GM19043 (cell line): ENCODE data around the gene DNAJC13.

Experiments
- ATAC-seq: cut with Tn5 transposase; IDR thresholded peaks from one replicate; pipeline ENCODE4 v1.9.1; 2021; ENCODE audit warnings: low read depth; ENCODE audit not compliant: unreplicated experiment

DNAJC13 gene

DNA sequence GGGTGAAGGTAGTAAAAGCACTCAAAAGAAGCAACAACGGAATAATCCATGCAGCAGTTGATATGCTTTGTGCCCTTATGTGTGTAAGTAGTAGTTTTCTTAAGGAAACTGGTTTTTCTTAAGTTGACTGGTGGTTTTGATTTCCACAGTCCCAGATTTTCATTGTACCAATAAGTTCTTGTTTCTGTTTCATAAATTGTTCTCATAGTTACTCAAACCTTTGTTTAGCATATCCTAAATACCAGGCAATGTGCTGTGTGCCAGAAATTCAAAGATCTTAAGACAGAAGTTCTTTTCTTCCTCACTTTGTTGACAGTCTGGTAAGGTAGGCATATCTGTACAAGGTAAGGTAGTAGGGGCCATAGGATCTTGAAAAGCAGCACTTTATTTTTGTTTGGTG lies 40.0 kb downstream of the DNAJC13 start:
- no peak for ATAC-seq

GRCh38 chr3:132459551-132459950 lies 42.2 kb downstream of the DNAJC13 start:
- ATAC-seq: no peak

GRCh38 chr3:132461544-132461943 lies 44.2 kb downstream of the DNAJC13 start:
- no peak for ATAC-seq

GRCh38 chr3:132464066-132464465 lies 46.8 kb downstream of the DNAJC13 start:
- ATAC-seq: no peak

DNA sequence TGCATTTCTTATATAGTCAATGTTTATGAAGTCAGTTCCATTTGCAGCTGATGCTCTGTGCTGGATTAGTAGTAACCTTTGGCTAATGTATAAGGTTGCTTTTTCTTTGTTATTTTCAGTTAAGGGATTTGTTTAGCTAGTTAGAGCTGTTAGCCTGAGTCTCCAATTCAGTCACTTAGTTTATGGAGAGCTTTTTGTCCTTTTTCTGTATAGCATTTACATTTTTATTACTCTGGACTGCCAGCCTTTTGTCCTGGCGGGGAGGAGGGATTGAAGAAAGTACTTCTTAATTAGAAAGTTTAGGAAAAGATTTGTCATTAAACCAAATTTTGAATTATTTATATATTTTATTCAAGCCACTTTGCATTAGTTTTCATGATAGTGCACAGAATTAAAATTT lies 52.0 kb downstream of the DNAJC13 start:
- ATAC-seq: no peak

- no peak for ATAC-seq
Observed at GRCh38 chr3:132486099-132486498, 68.8 kb downstream of the DNAJC13 start.

DNA sequence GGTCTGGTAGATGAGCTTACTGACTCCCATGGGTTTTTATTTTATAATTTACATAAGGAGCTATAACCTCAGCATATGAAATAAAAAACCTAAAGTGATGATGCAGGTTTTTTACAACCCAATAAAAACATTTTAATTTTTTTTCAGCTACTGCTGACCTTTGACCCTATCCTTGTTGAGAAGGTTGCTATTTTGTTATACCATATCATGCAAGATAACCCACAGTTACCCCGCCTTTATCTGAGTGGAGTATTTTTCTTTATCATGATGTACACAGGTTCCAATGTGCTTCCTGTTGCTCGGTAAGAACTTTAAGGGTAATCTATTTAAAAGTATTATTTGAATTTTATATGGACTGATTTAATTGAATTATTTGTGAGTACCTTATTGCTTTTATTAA lies 70.8 kb downstream of the DNAJC13 start:
- no peak for ATAC-seq

DNA sequence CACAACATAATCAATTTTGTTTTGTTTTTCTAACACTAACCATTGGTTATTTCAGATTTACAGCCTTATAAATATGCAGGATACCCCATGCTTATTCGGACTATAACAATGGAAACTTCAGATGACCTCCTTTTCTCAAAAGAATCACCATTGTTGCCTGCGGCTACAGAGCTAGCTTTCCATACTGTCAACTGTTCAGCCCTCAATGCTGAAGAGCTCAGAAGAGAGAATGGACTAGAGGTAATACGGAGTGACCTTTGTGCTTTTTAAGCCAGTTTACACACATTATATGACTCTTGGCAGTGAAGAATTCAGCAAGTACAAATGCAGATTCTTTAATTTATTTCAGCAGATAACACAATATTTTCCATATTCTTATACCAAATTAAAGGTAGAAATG lies 81.8 kb downstream of the DNAJC13 start:
- ATAC-seq: no peak

GRCh38 chr3:132503559-132503958 lies 86.3 kb downstream of the DNAJC13 start:
- ATAC-seq: no peak

DNA sequence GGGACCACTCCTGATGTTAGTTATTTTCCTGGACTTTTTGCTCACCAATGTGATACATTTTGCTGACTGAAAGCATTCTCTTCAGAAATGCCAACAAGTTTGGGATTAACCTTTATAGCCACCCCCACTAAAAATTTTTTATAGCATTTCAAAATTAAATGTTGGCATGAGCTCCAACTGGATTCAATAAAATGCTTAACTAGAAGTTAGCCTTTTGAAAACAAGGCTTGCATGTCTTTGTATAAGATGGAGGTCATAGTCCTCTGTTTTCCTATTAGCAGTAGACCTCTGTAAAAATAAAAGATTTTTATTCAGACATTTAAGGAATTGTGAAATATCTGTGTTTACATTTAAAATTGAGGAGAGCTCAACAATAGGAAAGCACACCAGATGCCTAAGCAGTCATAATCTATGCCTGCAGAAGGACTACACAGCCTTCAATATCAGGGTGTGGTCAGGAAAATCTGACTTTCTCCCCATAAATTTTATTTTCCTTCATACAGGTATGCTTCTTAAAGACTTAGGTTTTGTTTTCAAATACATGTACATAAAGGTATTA lies 87.2 kb downstream of the DNAJC13 start:
- no peak for ATAC-seq

DNA sequence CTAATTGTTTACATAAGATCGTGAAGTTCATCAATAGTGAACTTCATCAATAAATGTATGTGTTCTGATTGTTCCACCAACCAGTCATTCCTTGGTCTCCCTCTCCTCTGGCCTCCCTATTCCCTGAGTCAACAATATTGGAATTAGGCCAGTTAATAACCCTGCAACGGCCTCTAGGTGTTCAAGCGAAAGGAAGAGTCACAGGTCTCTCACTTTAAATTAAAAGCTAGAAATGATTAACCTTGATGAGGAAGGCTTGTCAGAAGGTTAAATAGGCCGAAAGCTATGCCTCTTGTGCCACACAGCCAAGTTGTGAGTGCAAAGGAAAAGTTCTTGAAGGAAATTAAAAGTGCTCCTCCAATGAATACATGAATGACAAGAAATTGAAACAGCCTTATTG lies 90.4 kb downstream of the DNAJC13 start:
- no peak for ATAC-seq

DNA sequence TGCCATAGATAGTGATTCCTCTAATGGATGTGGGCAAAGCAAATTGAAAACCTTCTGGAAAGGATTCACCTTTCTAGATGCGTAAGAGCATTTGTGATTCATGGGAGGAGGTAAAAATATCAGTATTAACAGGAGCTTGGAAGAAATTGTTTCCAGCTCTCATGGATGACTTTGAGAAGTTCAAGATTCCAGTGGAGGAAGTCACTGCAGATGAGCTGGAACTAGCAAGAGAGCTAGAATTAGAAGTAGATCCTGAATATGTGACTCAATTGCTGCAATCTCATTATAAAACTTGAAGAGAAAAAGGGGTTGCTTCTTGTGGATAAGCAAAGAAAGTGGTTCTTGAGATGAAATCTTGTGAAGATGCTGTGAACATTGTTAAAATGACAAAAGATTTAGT lies 91.8 kb downstream of the DNAJC13 start:
- no peak for ATAC-seq

GRCh38 chr3:132509506-132509905 lies 92.2 kb downstream of the DNAJC13 start:
- ATAC-seq: no peak

GRCh38 chr3:132513057-132513456 lies 95.8 kb downstream of the DNAJC13 start:
- no peak for ATAC-seq

DNA sequence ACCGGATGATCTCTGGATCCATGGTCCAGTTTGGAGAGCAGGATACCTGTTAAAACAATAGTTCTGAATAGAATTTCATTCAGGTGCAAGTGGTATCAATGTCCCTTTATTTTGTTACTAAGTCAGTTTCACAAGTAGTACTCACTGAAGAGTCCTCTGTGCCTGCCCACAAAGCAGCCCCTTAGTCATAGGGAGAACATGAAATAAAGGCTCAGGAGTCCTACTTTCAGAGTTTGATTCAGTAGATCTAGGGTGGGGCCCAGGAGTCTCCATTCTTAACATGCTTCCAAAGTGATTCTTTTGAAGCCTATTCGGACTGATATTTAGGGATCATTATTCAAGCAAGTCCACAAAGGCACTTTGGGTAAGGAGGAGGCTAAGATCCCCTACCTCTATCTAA lies 100.0 kb downstream of the DNAJC13 start:
- ATAC-seq: no peak

GRCh38 chr3:132519914-132520313 lies 102.6 kb downstream of the DNAJC13 start:
- ATAC-seq: no peak

DNA sequence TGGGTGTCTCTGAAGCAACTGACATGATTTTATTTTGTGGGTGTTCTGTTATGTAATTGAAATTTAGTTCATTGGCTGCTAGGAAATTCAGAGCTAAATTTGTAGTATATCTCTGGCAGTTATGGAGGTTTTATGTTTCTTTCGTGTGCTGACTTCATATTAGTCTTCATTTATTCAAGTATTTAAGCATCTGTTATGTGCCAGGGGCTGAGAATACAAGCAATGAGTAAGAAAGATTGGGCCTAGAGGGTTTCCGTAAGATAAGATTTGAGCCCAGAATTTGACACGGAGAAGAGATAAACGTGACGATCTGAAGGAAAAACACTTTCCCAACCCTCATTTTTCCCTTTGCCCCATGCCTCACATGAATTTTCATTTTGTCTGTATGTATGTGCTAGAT lies 104.6 kb downstream of the DNAJC13 start:
- no peak for ATAC-seq

DNA sequence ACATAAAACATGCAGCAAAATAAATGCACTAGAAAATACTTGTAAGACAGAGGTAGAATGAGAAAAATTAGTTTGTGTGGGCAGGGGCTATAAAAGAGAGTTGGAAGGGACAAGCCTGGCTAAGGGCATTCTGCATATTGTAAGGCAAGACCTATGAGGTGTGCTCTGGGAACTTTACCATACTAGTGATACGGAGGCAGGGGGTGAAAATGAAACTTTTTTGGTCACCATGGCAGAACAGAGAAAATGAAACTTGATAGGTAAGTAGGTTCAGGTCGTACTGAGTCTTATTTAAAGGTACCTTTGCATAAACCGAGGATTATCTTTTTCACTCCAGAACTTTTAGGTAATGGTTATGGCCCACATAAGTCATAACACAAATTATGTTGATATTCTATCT lies 105.1 kb downstream of the DNAJC13 start:
- no peak for ATAC-seq

GRCh38 chr3:132530624-132531023 lies 113.3 kb downstream of the DNAJC13 start:
- no peak for ATAC-seq

DNA sequence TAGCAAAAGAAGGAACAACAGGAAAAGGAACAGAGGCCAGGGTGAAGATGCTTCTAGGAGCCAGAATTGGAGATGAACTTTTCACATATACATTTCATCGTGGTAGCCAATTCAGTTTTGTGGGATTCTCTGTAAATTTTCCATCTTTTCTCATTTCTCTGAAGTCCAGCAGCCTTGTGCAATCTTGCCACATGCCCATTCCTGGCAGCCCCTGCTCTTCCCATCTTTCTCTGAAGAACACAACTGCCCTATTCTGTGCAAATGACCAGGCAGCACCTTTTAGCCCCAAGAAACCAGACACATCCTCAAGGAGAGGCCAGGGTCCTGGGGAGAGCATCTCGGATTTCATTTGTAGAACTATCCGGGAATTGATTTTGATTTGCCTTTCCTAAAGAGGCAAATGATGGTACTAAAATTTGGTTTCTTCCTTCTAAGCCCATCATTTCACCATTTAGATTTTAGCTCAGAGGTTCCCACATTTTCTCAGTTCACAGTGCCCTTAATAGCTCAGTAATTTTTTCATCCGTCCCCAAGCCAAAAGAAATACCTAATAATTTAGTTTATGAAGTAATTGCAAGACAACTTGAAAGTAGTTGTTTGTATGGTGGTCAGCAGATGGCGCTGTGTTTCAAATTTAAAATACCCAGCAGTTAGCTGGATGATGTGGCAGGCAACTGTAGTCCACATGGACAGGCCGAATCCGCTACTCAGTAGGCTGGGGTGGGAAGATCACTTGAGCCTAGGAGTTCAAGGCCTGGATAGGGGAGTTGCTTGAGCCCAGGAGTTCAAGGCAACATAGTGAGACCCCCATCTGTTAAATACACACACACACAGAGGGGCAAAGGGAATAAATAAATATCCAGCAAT lies 118.5 kb downstream of the DNAJC13 start:
- ATAC-seq: no peak

GRCh38 chr3:132536442-132537153 lies 119.3 kb downstream of the DNAJC13 start:
- ATAC-seq: no peak

DNA sequence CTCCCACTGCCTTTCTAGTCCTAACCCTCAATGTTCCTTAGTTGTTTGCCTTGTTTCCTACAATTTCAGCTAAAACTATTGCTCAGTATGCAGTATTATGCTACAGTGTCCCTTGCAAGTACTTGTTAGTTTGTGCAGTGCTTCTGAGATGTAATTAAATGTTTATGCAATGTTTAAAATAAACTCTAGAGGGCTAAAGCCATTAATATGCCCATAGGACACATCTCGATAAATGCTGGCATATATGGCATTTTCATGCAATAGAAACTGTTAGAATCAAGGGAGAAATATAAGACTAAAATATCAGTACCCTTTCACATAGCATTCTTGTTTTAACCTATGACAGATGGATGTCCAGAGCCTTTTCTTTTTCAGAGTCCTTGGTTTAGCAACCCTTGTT lies 120.0 kb downstream of the DNAJC13 start:
- ATAC-seq: no peak
